Astrocyte of the cerebellum (primary cell): ENCODE data around the gene MID1.

Source experiments
- DNase-seq: peaks from one replicate; pipeline ENCODE4 v3.0.0-alpha.2; 2011; ENCODE audit warnings: low read depth
- H3K4me3 ChIP-seq: 2 replicates; pipeline ENCODE4 v1.5.1; 2011; ENCODE audit warnings: mild to moderate bottlenecking, low read depth, low read length, moderate library complexity
- in situ Hi-C: cut with HindIII; loops from 2 replicates; pipeline ENCODE4 v1.10.0; 2017; ENCODE audit warnings: low sequenced_read_pairs
- TF ChIP-seq, protein P1 (sequence below): IDR thresholded peaks from 2 replicates; pipeline ENCODE4 v1.5.1; 2012; ENCODE audit warnings: low read length, low read depth, moderate library complexity, mild to moderate bottlenecking; ENCODE audit errors: missing control alignments

The MID1 gene

DNA sequence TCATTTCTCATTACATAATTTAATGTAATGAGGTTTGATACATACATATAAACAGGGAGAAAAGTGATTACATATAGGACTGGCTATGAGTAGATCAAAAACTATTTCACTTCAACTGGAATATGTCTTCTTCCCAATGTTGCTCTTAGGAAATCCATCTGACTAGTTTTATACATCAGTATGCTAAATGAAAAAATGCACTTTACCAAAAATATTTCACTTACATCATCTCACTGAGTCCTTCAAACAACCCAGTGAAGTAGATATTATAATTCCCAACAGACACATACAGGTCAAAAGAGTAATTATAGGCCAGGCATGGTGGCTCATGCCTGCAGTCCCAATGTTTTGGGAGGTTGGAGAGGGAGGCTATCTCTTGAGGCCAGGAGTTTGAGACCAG lies 215.9 kb downstream of the MID1 start:
- in situ Hi-C loops = no loop called here
- TF ChIP-seq, protein P1, sequence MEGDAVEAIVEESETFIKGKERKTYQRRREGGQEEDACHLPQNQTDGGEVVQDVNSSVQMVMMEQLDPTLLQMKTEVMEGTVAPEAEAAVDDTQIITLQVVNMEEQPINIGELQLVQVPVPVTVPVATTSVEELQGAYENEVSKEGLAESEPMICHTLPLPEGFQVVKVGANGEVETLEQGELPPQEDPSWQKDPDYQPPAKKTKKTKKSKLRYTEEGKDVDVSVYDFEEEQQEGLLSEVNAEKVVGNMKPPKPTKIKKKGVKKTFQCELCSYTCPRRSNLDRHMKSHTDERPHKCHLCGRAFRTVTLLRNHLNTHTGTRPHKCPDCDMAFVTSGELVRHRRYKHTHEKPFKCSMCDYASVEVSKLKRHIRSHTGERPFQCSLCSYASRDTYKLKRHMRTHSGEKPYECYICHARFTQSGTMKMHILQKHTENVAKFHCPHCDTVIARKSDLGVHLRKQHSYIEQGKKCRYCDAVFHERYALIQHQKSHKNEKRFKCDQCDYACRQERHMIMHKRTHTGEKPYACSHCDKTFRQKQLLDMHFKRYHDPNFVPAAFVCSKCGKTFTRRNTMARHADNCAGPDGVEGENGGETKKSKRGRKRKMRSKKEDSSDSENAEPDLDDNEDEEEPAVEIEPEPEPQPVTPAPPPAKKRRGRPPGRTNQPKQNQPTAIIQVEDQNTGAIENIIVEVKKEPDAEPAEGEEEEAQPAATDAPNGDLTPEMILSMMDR = no peak
- no peak for DNase-seq
- no peak overlapping the region for H3K4me3 ChIP-seq

DNA sequence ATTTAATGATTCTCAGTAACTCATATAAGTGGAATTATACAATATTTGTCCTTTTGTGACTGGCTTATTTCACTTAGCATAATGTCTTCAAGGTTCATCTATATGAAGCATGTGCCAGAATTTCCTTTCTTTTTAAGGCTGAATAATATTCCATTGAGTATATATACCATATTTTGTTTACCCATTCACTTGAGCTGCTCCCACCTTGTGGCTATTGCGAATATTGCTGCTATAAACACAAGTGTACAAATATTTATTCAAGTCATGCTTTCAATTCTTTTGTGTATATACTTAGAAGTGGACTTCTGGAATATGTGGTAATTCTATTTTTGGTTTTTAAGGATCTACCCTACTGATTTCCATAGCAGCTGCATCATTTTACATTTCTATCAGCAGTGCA lies 219.1 kb downstream of the MID1 start:
- H3K4me3 ChIP-seq = no peak overlapping the region
- in situ Hi-C loops = no loop called here
- no peak for DNase-seq
- TF ChIP-seq, protein P1 = no peak

DNA sequence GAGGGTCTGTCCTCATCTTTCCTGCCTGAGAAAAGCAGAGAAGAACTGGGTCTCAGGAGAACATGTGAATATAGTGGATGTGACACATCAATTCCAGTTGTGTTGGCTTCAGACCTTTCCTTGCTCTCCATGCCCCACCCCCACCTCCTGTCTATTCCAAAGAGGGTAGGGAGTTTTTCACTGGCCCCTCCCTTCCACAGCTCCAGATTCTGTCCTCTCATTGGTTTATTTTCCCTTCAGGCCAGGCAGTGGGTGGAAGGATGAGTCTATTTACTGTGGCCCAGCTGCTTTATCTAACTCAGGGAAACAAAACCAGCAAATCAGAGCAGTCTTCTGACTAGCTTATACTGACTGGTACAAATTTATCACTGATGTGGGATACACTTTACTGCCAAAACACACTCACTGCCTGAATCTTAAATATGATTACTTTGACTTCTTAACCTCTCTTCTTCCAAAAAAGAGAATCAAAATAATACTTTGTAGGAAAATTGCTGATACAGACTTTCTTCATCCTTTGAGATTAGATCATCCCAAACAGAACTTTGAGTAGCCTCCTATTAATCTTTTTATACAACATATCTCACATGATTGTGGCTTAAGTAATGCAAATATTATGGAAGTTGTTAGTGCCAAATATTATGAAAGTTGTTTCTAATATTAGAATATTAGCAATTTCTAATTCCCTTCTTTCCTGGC lies 221.2 kb downstream of the MID1 start:
- no peak for DNase-seq
- in situ Hi-C loops = no loop called here
- TF ChIP-seq, protein P1 = no peak
- no peak overlapping the region for H3K4me3 ChIP-seq

DNA sequence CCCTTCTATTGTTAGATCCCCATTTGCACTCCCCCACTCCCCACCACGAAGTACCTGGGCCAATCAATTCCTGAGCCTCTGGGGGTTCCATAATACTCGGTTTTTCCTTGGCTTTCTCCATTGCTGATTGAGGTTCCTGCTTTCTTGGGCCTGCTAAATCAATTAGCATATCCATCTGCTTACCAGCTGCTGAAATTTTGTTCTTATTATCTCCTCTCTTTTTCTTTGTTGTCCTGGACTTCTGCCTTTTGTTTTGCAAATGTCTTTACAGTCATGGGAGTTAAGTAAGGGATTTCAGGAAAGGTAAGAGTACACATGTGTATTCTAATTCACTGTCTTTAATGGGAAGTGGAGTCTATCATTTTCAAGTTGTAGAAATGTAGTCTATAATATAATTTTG lies 222.2 kb downstream of the MID1 start:
- DNase-seq = no peak
- H3K4me3 ChIP-seq = no peak overlapping the region
- TF ChIP-seq, protein P1 = no peak
- in situ Hi-C loops = no loop called here

DNA sequence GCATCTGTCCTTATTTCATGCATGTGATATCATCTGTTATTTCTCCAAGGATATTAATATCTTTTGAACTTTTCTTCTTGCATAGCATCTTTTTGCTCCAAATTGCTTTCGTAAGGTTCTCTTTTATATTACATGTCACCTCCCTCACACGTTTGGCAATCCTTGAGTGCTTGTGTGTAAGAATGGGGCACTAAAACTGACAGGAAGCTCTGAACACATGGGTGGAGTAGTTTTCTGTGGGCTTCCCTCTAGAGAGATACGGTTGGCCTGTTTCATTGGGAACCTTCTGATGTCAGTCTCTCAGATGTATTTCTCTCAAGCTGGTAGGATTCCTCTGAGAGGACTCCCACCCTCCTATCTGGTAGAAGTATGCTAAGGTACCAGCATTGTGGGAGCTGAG lies 223.0 kb downstream of the MID1 start:
- H3K4me3 ChIP-seq = no peak overlapping the region
- in situ Hi-C loops = no loop called here
- no peak for DNase-seq
- TF ChIP-seq, protein P1 = no peak

DNA sequence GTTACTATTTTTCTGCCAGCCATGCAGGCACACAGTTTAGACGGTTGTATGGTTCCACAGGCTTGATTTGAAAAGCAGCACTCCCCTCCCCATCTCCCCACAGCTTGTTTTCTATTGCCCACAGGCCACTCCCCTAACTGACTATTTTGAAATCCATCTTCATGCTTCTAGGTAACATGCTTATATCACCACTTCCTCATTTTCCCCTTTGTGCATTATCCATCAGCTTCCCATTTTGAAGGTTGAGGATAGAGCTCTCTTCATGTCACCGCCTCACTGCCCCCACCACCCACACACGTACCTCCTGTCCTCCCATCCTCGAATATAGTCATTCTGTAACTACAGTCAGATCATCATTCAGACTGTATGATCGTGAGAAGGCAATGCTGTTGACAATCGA lies 224.7 kb downstream of the MID1 start:
- DNase-seq = no peak
- TF ChIP-seq, protein P1 = no peak
- in situ Hi-C loops = no loop called here
- H3K4me3 ChIP-seq = no peak overlapping the region
